Aorta (tissue), 5 donors: ENCODE results near the gene RWDD1. TPM values are rescaled to one million over a fixed set of nuclear protein-coding genes. Genes with fewer than 3 reads are reported as not detected.

Experiments
- ATAC-seq: fragments of 200-7000 bp; cut with Tn5 transposase; one replicate; pipeline ENCODE4 v1.9.1; 2022; ENCODE audit warnings: moderate library complexity; ENCODE audit not compliant: low FRiP score
- DNase-seq, 2 donors: peaks; one replicate each; pipeline ENCODE4 v3.0.0-alpha.2; 2020
- H3K27ac ChIP-seq, 2 donors: one replicate each; pipeline ENCODE4 v1.5.1; 2013; ENCODE audit warnings: low read length in 2 of 2, mild to moderate bottlenecking in 2 of 2, moderate library complexity in 2 of 2, control low read depth in 1 of 2, inconsistent platforms in 1 of 2, low read depth in 1 of 2
- H3K27me3 ChIP-seq, 2 donors: one replicate each; pipeline ENCODE4 v1.6.1; 2013; ENCODE audit warnings: control low read depth in 1 of 2, low read length in 1 of 2, mild to moderate bottlenecking in 1 of 2, moderate library complexity in 1 of 2; ENCODE audit not compliant: insufficient read depth in 2 of 2, control insufficient read depth in 1 of 2
- H3K36me3 ChIP-seq, 2 donors: one replicate each; pipeline ENCODE4 v1.6.1; 2013; ENCODE audit warnings: control low read depth in 1 of 2, low read length in 1 of 2, mild to moderate bottlenecking in 1 of 2; ENCODE audit not compliant: insufficient read depth in 2 of 2, control insufficient read depth in 1 of 2
- H3K4me1 ChIP-seq, 2 donors: one replicate each; pipeline ENCODE4 v1.6.1; 2013; ENCODE audit warnings: low read length in 2 of 2, control low read depth in 1 of 2, mild to moderate bottlenecking in 1 of 2, moderate library complexity in 1 of 2; ENCODE audit not compliant: insufficient read depth in 2 of 2, control insufficient read depth in 1 of 2
- H3K4me3 ChIP-seq, 2 donors: one replicate each; pipeline ENCODE4 v1.5.1; 2013; ENCODE audit warnings: low read length in 2 of 2, control low read depth in 1 of 2, mild to moderate bottlenecking in 1 of 2
- H3K9me3 ChIP-seq: one replicate; pipeline ENCODE4 v1.6.1; 2013; ENCODE audit warnings: mild to moderate bottlenecking, low read length; ENCODE audit not compliant: control insufficient read depth
- WGBS, 2 donors: extraction: QIAGEN DNeasy Blood & Tissue Kit; methylation state at CpG; one replicate each; pipeline ENCODE4 v1.1.7; 2013; 5-methylcytosine and 5-hydroxymethylcytosine counted together
- intact Hi-C, 2 donors: fragments of 100-400 bp; cut with DNase I; formaldehyde crosslinking; loops; one replicate each; pipeline versions ENCODE4 v1.14.2 to v1.15.0; 2022
- polyA plus RNA-seq, 2 donors: library from polyadenylated mRNA; stranded (reverse); fragments of 200-250 nt; gene quantifications; one replicate each; pipeline ENCODE4 v1.2.3, GENCODE V29; 2013
- total RNA-seq, 2 donors: library from RNA; stranded (reverse); fragmentation: NEBNext Ultra II Directional; extraction: Animal tissue kit (Norgen Biotek cat#: 25700); gene quantifications; one replicate each; pipeline ENCODE4 v1.2.1, GENCODE V29; 2021
- donor health status: healthy with polysubstance abuse.
- donor health status: Bipolar disorder and iron deficiency.
- donor health status: DM: no; HTN: no; CAD: no.
- donor health status: DM: no; HTN: no; CAD: no.
- donor health status: DM: yes; HTN: yes; CAD: no.

RWDD1 gene
- total and polyA plus RNA-seq, 4 donors, result 40.2 to 111 (median 58.3) TPM

DNA sequence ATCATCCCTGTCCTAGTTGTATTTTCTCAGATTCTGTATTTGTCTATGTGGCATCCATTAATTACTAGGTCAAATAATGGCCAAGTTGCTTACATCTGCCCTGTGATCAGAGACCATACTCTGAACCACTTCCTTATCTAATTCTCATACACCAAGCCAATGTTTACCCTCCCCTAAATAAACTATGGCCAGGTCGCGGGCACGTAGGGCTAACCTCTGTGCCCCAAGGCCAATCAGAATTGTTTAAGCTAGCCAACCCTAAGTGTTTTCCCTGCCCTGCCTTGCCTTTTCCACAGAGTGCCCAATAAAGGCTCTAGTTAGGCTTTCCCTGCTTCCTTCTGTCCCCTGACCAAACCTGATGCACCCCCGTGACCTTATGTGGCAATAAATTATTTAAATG lies 20.5 kb upstream of the RWDD1 start:
- ATAC-seq, result no peak
- Histone ChIP-seq H3K9me3 (no peaks in the 10 kb centered on the region), H3K27me3 (no peaks in the 10 kb centered on the region), H3K4me3 (no peak overlapping the region), H3K27ac (no peak overlapping the region), H3K36me3 (no peaks in the 10 kb centered on the region), H3K4me1 (no peaks in the 10 kb centered on the region)
- intact Hi-C loops, result no loop called here
- no peak for DNase-seq
- 16 to 19% methylated on average over 4 of the region's 4 CpGs for WGBS, 2 donors

DNA sequence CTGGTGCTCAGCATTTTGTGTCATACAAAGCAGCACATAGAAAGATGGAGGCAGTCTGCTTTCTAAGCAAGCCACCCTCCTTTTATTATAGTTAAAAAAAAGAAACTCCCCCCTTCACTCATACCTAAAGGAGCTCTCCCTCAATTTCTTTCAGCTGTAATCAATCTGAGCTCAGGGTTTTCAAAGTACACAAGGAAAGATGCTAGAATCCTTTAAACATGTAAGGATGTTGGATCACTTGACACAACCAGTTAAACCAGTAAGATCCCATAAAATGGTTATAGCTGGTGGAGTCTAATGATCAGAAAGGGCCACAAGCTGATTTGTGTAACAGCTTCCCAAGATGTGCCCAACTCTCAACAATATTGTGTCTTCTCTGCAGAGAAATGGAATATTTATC lies 17.9 kb upstream of the RWDD1 start, which contains the start of gene CALHM4:
Gene CALHM4 (plus strand): TSS at position 301 of the 400 bp plus-strand sequence. CDS start 43 bp downstream, at position 344.
- Histone ChIP-seq H3K36me3 (no peaks in the 10 kb centered on the region), H3K4me3 (no peak within 1 kb of the TSS), H3K9me3 (no peaks in the 10 kb centered on the region), H3K27ac (no peak within 1 kb of the TSS), H3K4me1 (no peaks in the 10 kb centered on the region), H3K27me3 (no peaks in the 10 kb centered on the region)
- DNase-seq (no peak), ATAC-seq (no peak)
- intact Hi-C loops, result no loop called here

DNA sequence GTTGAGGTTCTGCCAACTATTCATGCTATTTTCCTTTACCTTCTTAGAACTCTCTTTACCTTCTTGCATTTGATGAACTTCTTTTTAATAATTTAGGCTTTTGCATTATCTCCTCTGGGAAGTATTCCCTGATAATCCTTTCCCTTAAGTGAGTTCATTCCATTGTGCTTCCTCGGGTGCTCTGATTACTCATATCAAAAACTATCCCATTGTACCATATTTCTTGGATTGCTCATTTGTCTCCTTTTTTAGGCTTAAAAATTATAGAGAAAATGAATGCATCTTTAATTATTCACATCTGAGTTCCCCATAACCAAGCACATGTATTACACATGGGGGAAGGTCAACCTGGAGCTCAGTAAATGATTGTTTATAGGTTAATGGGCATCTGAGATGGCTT lies 15.2 kb upstream of the RWDD1 start:
- Histone ChIP-seq H3K27me3 (no peaks in the 10 kb centered on the region), H3K4me1 (no peaks in the 10 kb centered on the region), H3K27ac (no peak overlapping the region), H3K4me3 (no peak overlapping the region), H3K36me3 (no peaks in the 10 kb centered on the region), H3K9me3 (no peaks in the 10 kb centered on the region)
- DNase-seq, result no peak
- intact Hi-C loops, result no loop called here
- ATAC-seq, result no peak
- WGBS, 2 donors, result 56 to 71% methylated on average over 1 of the region's 1 CpG

DNA sequence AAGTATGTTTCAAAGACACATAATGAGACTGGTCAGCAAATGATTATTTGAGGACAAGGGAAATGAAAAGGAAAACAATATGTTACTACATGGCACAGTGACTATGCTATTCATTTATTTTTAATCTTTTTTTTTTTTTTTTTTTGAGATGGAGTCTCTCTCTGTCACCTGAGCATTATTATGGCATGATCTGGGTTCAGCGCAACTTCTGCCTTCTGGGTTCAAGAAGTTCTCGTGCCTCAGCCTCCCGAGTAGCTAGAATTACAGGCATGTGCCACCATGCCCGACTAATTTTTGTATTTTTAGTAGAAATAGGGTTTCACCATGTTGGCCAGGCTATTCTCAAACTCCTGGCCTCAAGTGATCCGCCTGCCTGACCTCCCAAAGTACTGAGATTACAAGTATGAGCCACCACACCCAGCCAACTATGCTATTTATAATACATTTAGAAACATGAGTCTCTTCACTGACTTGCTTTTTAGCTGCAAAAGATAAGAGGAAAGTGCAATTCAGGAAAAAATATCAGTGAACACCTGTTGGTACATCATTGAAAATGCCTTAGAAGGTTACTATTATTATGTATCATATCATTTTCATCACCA lies 14.4 kb upstream of the RWDD1 start:
- ATAC-seq, result no peak

DNA sequence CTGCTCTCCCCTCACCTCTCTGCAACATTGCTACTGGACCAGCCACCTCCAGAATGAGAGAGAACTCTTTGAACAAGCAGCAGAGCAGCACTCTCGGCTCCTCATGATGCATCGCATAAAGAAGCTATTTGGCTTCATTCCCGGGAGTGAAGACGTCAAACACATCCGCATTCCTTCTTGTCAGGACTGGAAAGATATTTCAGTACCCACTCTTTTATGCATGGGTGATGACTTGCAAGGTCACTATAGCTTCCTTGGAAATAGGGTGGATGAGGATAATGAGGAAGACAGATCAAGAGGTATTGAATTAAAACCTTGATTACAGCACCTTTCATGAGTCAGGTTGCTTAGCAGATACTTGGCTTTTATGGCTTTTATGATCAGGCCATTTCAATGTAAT lies 13.4 kb upstream of the RWDD1 start:
- Histone ChIP-seq H3K36me3 (no peaks in the 10 kb centered on the region), H3K4me1 (no peaks in the 10 kb centered on the region), H3K9me3 (no peaks in the 10 kb centered on the region), H3K4me3 (no peak overlapping the region), H3K27ac (no peak overlapping the region), H3K27me3 (no peaks in the 10 kb centered on the region)
- WGBS, 2 donors, result 17 to 24% methylated on average over 5 of the region's 5 CpGs
- DNase-seq (no peak), ATAC-seq (no peak)
- intact Hi-C loops, result no loop called here

More for the DNA sequence above, 14.4 kb upstream of the RWDD1 start:
- Histone ChIP-seq H3K4me1 (no peaks in the 10 kb centered on the region), H3K36me3 (no peaks in the 10 kb centered on the region), H3K4me3 (no peak overlapping the region), H3K9me3 (no peaks in the 10 kb centered on the region), H3K27ac (no peak overlapping the region), H3K27me3 (no peaks in the 10 kb centered on the region)
- WGBS, 2 donors, result 88 to 94% methylated on average over 5 of the region's 5 CpGs
- DNase-seq, result no peak
- intact Hi-C loops, result no loop called here

DNA sequence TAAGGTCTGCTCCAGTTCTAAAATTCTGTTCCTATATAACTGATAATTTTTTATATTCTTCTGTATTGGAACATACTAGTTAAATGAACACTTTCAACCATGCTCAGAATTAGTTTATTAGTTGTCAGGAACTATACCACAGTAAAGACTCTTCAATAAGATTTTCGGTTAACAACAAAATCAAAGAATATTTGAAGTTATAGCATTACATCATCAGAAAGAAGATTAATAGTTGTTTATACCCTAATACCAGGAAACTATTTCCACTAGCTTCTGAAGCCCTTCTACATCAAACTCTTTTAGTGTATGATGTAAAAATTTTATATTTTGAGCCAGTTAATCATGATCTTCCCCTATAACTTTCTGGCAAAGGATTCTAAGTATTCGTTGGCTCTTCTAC lies 11.2 kb upstream of the RWDD1 start:
- intact Hi-C loops, result loop anchor here (10.0 kb wide), 1 partner anchor 275 kb away; no protein-coding TSS in a partner anchor
- H3K9me3 ChIP-seq, result no peaks in the 10 kb centered on the region
- no peaks in the 10 kb centered on the region for H3K27me3 ChIP-seq
- no peak overlapping the region for H3K27ac ChIP-seq
- H3K4me1 ChIP-seq, result no peaks in the 10 kb centered on the region
- DNase-seq, result no peak
- H3K4me3 ChIP-seq, result no peak overlapping the region
- no peaks in the 10 kb centered on the region for H3K36me3 ChIP-seq
- ATAC-seq, result no peak
- 69 to 72% methylated on average over 2 of the region's 2 CpGs for WGBS, 2 donors

DNA sequence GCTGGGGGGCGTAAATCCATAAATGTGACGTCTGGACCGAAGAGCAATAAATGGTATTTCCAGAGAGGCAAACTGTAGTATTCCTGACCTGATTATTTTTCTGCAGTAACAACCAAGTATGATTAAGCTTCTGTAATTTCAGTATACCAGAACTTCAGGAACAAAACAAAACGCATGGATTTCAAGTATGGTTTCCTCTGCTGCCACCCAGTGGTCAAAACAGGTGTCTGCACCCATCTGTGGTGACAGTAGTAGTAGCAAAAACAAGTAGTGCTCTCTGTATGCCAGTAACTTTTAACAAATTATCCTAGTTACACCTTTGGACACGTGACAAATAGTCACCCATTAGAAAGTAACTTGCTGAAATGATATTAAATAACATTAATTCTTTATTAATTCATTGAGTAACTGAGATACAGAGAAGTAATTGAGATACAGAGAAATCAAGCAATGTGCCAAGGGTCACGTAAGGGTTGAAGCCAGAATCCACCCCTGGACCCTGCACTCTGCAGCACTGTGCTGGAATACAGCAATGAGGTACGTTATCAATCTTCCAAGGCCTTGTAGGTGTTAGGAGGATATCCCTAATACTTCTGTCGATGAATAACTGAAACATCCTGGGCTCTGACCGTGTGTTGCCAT lies 9.8 kb upstream of the RWDD1 start:
- DNase-seq (peak; percentile 74 to 86), ATAC-seq (peak; percentile 80)
- no peaks in the 10 kb centered on the region for H3K27me3 ChIP-seq
- 35 to 37% methylated on average over 9 of the region's 9 CpGs for WGBS, 2 donors
- no peaks in the 10 kb centered on the region for H3K36me3 ChIP-seq
- no peaks in the 10 kb centered on the region for H3K9me3 ChIP-seq
- no peak overlapping the region for H3K27ac ChIP-seq
- H3K4me1 ChIP-seq, result no peaks in the 10 kb centered on the region
- H3K4me3 ChIP-seq, result peak overlapping the region; percentile 35 to 38
- intact Hi-C loops, result loop anchor here (10.0 kb wide), 1 partner anchor 277 kb away; no protein-coding TSS in a partner anchor

DNA sequence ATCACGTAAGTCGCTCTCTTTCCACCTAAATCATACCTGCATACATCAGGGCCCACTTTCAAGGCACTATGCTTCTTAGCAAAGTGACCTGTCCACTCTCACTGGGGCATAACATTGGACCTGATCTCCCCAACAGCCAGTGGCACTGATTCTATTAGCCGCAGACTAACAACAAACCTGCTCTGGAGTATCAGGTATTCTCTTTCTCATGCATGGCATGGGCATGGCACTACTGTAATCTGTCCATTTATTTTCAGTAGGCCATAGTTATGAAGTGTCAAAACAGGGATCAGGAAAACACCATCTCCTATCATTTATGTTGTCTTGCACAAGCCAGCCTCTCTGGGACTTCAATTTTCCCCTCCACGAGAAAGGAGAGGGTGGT lies 9.3 kb upstream of the RWDD1 start:
- ATAC-seq, result no peak
- H3K36me3 ChIP-seq, result no peaks in the 10 kb centered on the region
- H3K9me3 ChIP-seq, result no peaks in the 10 kb centered on the region
- no peaks in the 10 kb centered on the region for H3K27me3 ChIP-seq
- DNase-seq, result no peak
- intact Hi-C loops, result loop anchor here (10.0 kb wide), 1 partner anchor 277 kb away; no protein-coding TSS in a partner anchor
- H3K27ac ChIP-seq, result no peak overlapping the region
- no peak overlapping the region for H3K4me3 ChIP-seq
- H3K4me1 ChIP-seq, result no peaks in the 10 kb centered on the region
- WGBS, 2 donors, result 88 to 91% methylated on average over 4 of the region's 4 CpGs

DNA sequence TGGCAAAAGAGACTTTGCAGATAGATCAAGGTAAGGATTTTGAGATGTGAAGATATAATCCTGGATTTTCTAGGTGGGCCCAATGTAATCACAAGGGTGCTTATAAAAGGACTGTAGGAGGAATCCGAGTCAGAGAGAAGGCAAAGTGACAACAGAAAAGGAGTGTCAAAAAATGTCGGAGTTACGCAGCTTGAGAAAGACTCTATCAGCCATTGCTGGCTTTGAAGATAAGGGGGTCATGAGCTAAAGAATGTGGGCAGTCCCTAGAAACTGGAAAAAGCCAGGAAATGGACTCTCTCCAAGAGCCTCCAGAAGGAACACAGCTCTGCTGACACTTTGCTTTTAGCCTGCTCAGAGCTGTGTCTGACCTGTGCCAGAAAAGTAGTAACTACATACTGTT lies 8.7 kb upstream of the RWDD1 start:
- H3K4me3 ChIP-seq, result no peak overlapping the region
- H3K27ac ChIP-seq, result no peak overlapping the region
- intact Hi-C loops, result loop anchor here (10.0 kb wide), 1 partner anchor 278 kb away; no protein-coding TSS in a partner anchor
- WGBS, 2 donors, result 53 to 59% methylated on average over 3 of the region's 3 CpGs
- no peaks in the 10 kb centered on the region for H3K9me3 ChIP-seq
- DNase-seq, result no peak
- H3K36me3 ChIP-seq, result no peaks in the 10 kb centered on the region
- no peak for ATAC-seq
- no peaks in the 10 kb centered on the region for H3K4me1 ChIP-seq
- no peaks in the 10 kb centered on the region for H3K27me3 ChIP-seq
